Osteoblast (primary cell): ENCODE results near the gene SCN4A. TPM values are rescaled to one million over a fixed set of nuclear protein-coding genes. Genes with fewer than 3 reads are reported as not detected.
A peak's percentile ranks its signal among the peaks of the same experiment; 100 is the strongest.

Source experiments
- DNase-seq: peaks from one replicate; pipeline ENCODE4 v3.0.0; 2011; ENCODE audit warnings: low spot score, mixed read lengths; ENCODE audit not compliant: insufficient read length; ENCODE audit errors: missing footprints
- H2AFZ ChIP-seq: 2 replicates; pipeline ENCODE4 v1.6.0; 2011; ENCODE audit warnings: mild to moderate bottlenecking, low read length
- H3K27ac ChIP-seq: 2 replicates; pipeline ENCODE4 v1.5.1; 2011; ENCODE audit warnings: mild to moderate bottlenecking, low read depth, low read length, moderate library complexity
- H3K27me3 ChIP-seq: 2 replicates; pipeline ENCODE4 v1.6.0; 2012; ENCODE audit warnings: mild to moderate bottlenecking, control low read depth, inconsistent platforms, low read length, moderate library complexity; ENCODE audit not compliant: insufficient read depth
- H3K36me3 ChIP-seq: 2 replicates; pipeline ENCODE4 v1.5.1; 2011; ENCODE audit warnings: mild to moderate bottlenecking, low read length, control low read depth, moderate library complexity; ENCODE audit not compliant: insufficient read depth
- H3K4me1 ChIP-seq: 2 replicates; pipeline ENCODE4 v1.5.1; 2011; ENCODE audit warnings: mild to moderate bottlenecking, low read length, control low read depth, moderate library complexity; ENCODE audit not compliant: insufficient read depth
- H3K4me2 ChIP-seq: 2 replicates; pipeline ENCODE4 v1.6.0; 2011; ENCODE audit warnings: mild to moderate bottlenecking, low read length; ENCODE audit not compliant: insufficient read depth
- H3K4me3 ChIP-seq: fragments of 200-600 bp; sonication (generic); 3 replicates; pipeline ENCODE4 v1.5.1; 2012; ENCODE audit warnings: mild to moderate bottlenecking, low read length, inconsistent platforms; ENCODE audit not compliant: insufficient read depth
- H3K79me2 ChIP-seq: 2 replicates; pipeline ENCODE4 v1.6.0; 2012; ENCODE audit warnings: mild to moderate bottlenecking, low read length, control low read depth, inconsistent platforms; ENCODE audit not compliant: insufficient read depth
- H3K9me3 ChIP-seq: 2 replicates; pipeline ENCODE4 v1.5.1; 2011; ENCODE audit warnings: low read depth, low read length, control low read depth
- H4K20me1 ChIP-seq: 2 replicates; pipeline ENCODE4 v1.6.0; 2012; ENCODE audit warnings: mild to moderate bottlenecking, low read length, control low read depth; ENCODE audit not compliant: insufficient read depth
- CTCF ChIP-seq: IDR thresholded peaks from 2 replicates; pipeline ENCODE4 v1.5.1; 2011; ENCODE audit warnings: mild to moderate bottlenecking, low read depth, low read length, moderate library complexity; ENCODE audit errors: extremely low read depth
- total RNA-seq: library from RNA; depleted of rRNA; stranded (reverse); fragments of >200 nt; gene quantifications from 2 replicates; pipeline ENCODE4 v1.2.3, GENCODE V29; 2012

Gene SCN4A
- total RNA-seq, 1 donor, result not detected

GRCh38 chr17:64004218-64004770 is 31.6 kb upstream of the SCN4A start:
- H3K4me1 ChIP-seq, result peaks cover 19% of the 10 kb centered on the region
- H3K4me2 ChIP-seq, result no peak overlapping the region
- H2AFZ ChIP-seq, result no peak overlapping the region
- H3K9me3 ChIP-seq, result no peaks in the 10 kb centered on the region
- H3K79me2 ChIP-seq, result no peaks in the 10 kb centered on the region
- no peaks in the 10 kb centered on the region for H3K27me3 ChIP-seq
- DNase-seq, result no peak
- no peaks in the 10 kb centered on the region for H3K36me3 ChIP-seq
- no peak overlapping the region for H3K27ac ChIP-seq
- H4K20me1 ChIP-seq, result no peaks in the 10 kb centered on the region
- no peak overlapping the region for H3K4me3 ChIP-seq
- TF ChIP-seq CTCF, result no peak

GRCh38 chr17:64003526-64004121 is 30.9 kb upstream of the SCN4A start:
- H3K4me1 ChIP-seq, result peaks cover 15% of the 10 kb centered on the region
- no peaks in the 10 kb centered on the region for H3K27me3 ChIP-seq
- no peak overlapping the region for H3K4me2 ChIP-seq
- H4K20me1 ChIP-seq, result no peaks in the 10 kb centered on the region
- peak; percentile 70 for DNase-seq
- H3K4me3 ChIP-seq, result no peak overlapping the region
- H3K79me2 ChIP-seq, result no peaks in the 10 kb centered on the region
- H3K9me3 ChIP-seq, result no peaks in the 10 kb centered on the region
- H3K27ac ChIP-seq, result no peak overlapping the region
- TF ChIP-seq CTCF, result no peak
- H2AFZ ChIP-seq, result no peak overlapping the region
- no peaks in the 10 kb centered on the region for H3K36me3 ChIP-seq

- no peak for TF ChIP-seq CTCF
- no peak overlapping the region for H2AFZ ChIP-seq
- no peaks in the 10 kb centered on the region for H3K36me3 ChIP-seq
- no peaks in the 10 kb centered on the region for H3K79me2 ChIP-seq
- no peaks in the 10 kb centered on the region for H3K9me3 ChIP-seq
- H3K27ac ChIP-seq, result no peak overlapping the region
- H3K4me2 ChIP-seq, result no peak overlapping the region
- H3K27me3 ChIP-seq, result peaks cover 5% of the 10 kb centered on the region
- no peaks in the 10 kb centered on the region for H4K20me1 ChIP-seq
- DNase-seq, result no peak
- peaks cover 19% of the 10 kb centered on the region for H3K4me1 ChIP-seq
- no peak overlapping the region for H3K4me3 ChIP-seq
Measured at GRCh38 chr17:64002658-64003525, 30.2 kb upstream of the SCN4A start.
